Neural progenitor cell (in vitro differentiated cells): ENCODE results near the gene OTOGL. TPM values are rescaled to one million over a fixed set of nuclear protein-coding genes. Genes with fewer than 3 reads are reported as not detected.

Experiments
- DNase-seq: peaks from one replicate; pipeline ENCODE4 v3.0.0-alpha.2; 2016; ENCODE audit warnings: low spot score
- H2AFZ ChIP-seq: fragments of 200-600 bp; sonication (generic); replicated peaks from 2 replicates; pipeline ENCODE4 v1.6.1; 2016; ENCODE audit warnings: antibody characterized with exemption
- H3F3A ChIP-seq: fragments of 200-600 bp; sonication (generic); 2 replicates; pipeline ENCODE4 v1.6.1; 2016; ENCODE audit warnings: antibody characterized with exemption, low read depth
- H3K27ac ChIP-seq: fragments of 200-600 bp; sonication (generic); 2 replicates; pipeline ENCODE4 v1.5.1; 2016; ENCODE audit warnings: mild to moderate bottlenecking
- H3K27me3 ChIP-seq: fragments of 200-600 bp; sonication (generic); 2 replicates; pipeline ENCODE4 v1.6.1; 2016; ENCODE audit warnings: mild to moderate bottlenecking, moderate library complexity
- H3K36me3 ChIP-seq: fragments of 200-600 bp; sonication (generic); 2 replicates; pipeline ENCODE4 v1.5.1; 2016
- H3K4me1 ChIP-seq: fragments of 200-600 bp; sonication (generic); 2 replicates; pipeline ENCODE4 v1.6.1; 2016; ENCODE audit warnings: mixed run types
- H3K4me2 ChIP-seq: fragments of 200-600 bp; sonication (generic); 2 replicates; pipeline ENCODE4 v1.6.1; 2016
- H3K4me3 ChIP-seq: fragments of 200-600 bp; sonication (generic); 2 replicates; pipeline ENCODE4 v1.5.1; 2016
- H3K79me2 ChIP-seq: fragments of 200-600 bp; sonication (generic); 2 replicates; pipeline ENCODE4 v1.6.1; 2016; ENCODE audit warnings: low read depth
- H3K9ac ChIP-seq: fragments of 200-600 bp; sonication (generic); 2 replicates; pipeline ENCODE4 v1.6.1; 2016
- H3K9me3 ChIP-seq: fragments of 200-600 bp; sonication (generic); 2 replicates; pipeline ENCODE4 v1.5.1; 2016; ENCODE audit warnings: low read depth
- H4K20me1 ChIP-seq: fragments of 200-600 bp; sonication (generic); 2 replicates; pipeline ENCODE4 v1.6.1; 2016; ENCODE audit warnings: low read depth
- H3K27ac Mint-ChIP-seq: 3 replicates; pipeline ENCODE4 v1.8.0; 2021; ENCODE audit warnings: mixed read lengths
- H3K27me3 Mint-ChIP-seq: 2 replicates; pipeline ENCODE4 v1.8.0; 2022; ENCODE audit warnings: low read depth, mild to moderate bottlenecking, inconsistent platforms, moderate library complexity, mixed read lengths; ENCODE audit not compliant: insufficient read depth
- H3K36me3 Mint-ChIP-seq: 3 replicates; pipeline ENCODE4 v1.8.0; 2021; ENCODE audit warnings: mixed read lengths
- H3K4me1 Mint-ChIP-seq: 3 replicates; pipeline ENCODE4 v1.8.0; 2021; ENCODE audit warnings: mixed read lengths
- H3K4me3 Mint-ChIP-seq: 3 replicates; pipeline ENCODE4 v1.8.0; 2021; ENCODE audit warnings: mild to moderate bottlenecking, moderate library complexity, mixed read lengths
- H3K9me3 Mint-ChIP-seq: 3 replicates; pipeline ENCODE4 v1.8.0; 2020; ENCODE audit warnings: mixed read lengths
- EZH2 ChIP-seq: fragments of 200-600 bp; sonication (generic); IDR thresholded peaks from 2 replicates; pipeline ENCODE4 v1.6.1; 2017; ENCODE audit warnings: antibody characterized with exemption, mild to moderate bottlenecking, moderate library complexity
- EZH2phosphoT487 ChIP-seq: fragments of 200-600 bp; sonication (generic); IDR thresholded peaks from 2 replicates; pipeline ENCODE4 v1.6.1; 2017; ENCODE audit warnings: antibody characterized with exemption
- total RNA-seq: library from RNA; depleted of rRNA; stranded (reverse); fragments of >200 nt; gene quantifications from 2 replicates; pipeline ENCODE4 v1.2.3, GENCODE V29; 2015; ENCODE audit warnings: low replicate concordance
- TF ChIP-seq, protein P1 (sequence below): fragments of 200-600 bp; sonication (generic); IDR thresholded peaks from 2 replicates; pipeline ENCODE4 v1.5.1; 2017; ENCODE audit warnings: antibody characterized with exemption, mild to moderate bottlenecking

The OTOGL gene
- total RNA-seq, 1 donor from 2014 or later, result 0.13 TPM

DNA sequence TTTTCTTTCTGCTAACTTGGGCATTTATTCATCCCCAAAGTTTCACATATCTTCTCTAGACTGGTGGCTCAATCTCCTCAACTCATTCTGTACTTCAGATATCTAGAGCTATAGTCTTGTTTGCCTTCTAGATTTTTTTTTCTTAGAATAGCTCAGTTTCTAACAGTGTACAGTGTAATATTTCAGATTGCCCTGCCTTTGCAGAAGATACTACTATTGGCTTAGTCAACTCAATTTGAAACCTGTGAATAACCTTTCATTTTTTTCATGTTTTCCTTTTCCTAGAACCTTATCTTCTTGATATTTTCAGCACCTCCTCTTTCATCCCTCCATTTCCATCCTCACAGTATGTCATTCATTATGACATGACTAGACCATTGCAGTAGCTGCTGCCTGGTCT is 69.6 kb downstream of the OTOGL start:
- TF ChIP-seq EZH2 (no peak), EZH2phosphoT487 (no peak)
- TF ChIP-seq, protein P1, sequence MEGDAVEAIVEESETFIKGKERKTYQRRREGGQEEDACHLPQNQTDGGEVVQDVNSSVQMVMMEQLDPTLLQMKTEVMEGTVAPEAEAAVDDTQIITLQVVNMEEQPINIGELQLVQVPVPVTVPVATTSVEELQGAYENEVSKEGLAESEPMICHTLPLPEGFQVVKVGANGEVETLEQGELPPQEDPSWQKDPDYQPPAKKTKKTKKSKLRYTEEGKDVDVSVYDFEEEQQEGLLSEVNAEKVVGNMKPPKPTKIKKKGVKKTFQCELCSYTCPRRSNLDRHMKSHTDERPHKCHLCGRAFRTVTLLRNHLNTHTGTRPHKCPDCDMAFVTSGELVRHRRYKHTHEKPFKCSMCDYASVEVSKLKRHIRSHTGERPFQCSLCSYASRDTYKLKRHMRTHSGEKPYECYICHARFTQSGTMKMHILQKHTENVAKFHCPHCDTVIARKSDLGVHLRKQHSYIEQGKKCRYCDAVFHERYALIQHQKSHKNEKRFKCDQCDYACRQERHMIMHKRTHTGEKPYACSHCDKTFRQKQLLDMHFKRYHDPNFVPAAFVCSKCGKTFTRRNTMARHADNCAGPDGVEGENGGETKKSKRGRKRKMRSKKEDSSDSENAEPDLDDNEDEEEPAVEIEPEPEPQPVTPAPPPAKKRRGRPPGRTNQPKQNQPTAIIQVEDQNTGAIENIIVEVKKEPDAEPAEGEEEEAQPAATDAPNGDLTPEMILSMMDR, result no peak

DNA sequence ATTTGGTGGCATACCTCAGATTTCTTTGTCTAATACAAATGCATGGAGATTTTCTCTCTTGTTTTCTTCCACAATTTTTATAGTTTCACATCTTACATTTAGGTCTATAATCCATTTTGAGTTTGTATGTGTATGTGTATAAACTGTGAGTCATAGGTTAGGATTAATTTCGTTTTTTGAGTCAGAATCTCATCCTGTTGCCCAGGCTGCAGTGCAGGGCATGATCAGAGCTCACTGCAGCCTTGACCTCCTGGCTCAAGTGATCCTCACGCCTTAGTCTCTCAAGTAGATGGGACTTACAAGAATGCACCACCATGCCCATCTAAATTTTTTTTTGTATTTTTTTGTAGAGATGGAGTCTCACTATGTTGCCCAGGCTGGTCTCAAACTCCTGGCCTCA is 71.6 kb downstream of the OTOGL start:
- no peaks in the 10 kb centered on the region for H4K20me1 ChIP-seq
- H3K9ac ChIP-seq, result no peak overlapping the region
- no peaks in the 10 kb centered on the region for H3F3A ChIP-seq
- Mint-ChIP-seq H3K4me1 (no peaks in the 10 kb centered on the region), H3K27me3 (no peaks in the 10 kb centered on the region), H3K4me3 (no peak overlapping the region), H3K27ac (no peak overlapping the region), H3K9me3 (no peaks in the 10 kb centered on the region), H3K36me3 (no peaks in the 10 kb centered on the region)
- H2AFZ ChIP-seq, result no peak overlapping the region
- H3K27ac ChIP-seq, result no peak overlapping the region
- peaks cover 3% of the 10 kb centered on the region for H3K4me1 ChIP-seq
- no peak overlapping the region for H3K4me2 ChIP-seq
- no peak overlapping the region for H3K4me3 ChIP-seq
- H3K79me2 ChIP-seq, result no peaks in the 10 kb centered on the region
- no peaks in the 10 kb centered on the region for H3K9me3 ChIP-seq
- H3K36me3 ChIP-seq, result no peaks in the 10 kb centered on the region
- DNase-seq, result no peak
- no peaks in the 10 kb centered on the region for H3K27me3 ChIP-seq
- TF ChIP-seq, protein P1, result no peak
- TF ChIP-seq EZH2 (no peak), EZH2phosphoT487 (no peak)

More for the DNA sequence above, 69.6 kb downstream of the OTOGL start:
- Histone ChIP-seq H3K36me3 (no peaks in the 10 kb centered on the region), H3K27me3 (no peaks in the 10 kb centered on the region), H4K20me1 (no peaks in the 10 kb centered on the region), H3K79me2 (no peaks in the 10 kb centered on the region), H3K4me1 (peaks cover 9% of the 10 kb centered on the region), H3K9me3 (no peaks in the 10 kb centered on the region), H3K27ac (no peak overlapping the region), H3K4me2 (no peak overlapping the region), H2AFZ (no peak overlapping the region), H3F3A (no peaks in the 10 kb centered on the region), H3K4me3 (no peak overlapping the region), H3K9ac (no peak overlapping the region)
- DNase-seq, result no peak
- Mint-ChIP-seq H3K36me3 (no peaks in the 10 kb centered on the region), H3K9me3 (no peaks in the 10 kb centered on the region), H3K27me3 (no peaks in the 10 kb centered on the region), H3K4me1 (no peaks in the 10 kb centered on the region), H3K4me3 (no peak overlapping the region), H3K27ac (no peak overlapping the region)

DNA sequence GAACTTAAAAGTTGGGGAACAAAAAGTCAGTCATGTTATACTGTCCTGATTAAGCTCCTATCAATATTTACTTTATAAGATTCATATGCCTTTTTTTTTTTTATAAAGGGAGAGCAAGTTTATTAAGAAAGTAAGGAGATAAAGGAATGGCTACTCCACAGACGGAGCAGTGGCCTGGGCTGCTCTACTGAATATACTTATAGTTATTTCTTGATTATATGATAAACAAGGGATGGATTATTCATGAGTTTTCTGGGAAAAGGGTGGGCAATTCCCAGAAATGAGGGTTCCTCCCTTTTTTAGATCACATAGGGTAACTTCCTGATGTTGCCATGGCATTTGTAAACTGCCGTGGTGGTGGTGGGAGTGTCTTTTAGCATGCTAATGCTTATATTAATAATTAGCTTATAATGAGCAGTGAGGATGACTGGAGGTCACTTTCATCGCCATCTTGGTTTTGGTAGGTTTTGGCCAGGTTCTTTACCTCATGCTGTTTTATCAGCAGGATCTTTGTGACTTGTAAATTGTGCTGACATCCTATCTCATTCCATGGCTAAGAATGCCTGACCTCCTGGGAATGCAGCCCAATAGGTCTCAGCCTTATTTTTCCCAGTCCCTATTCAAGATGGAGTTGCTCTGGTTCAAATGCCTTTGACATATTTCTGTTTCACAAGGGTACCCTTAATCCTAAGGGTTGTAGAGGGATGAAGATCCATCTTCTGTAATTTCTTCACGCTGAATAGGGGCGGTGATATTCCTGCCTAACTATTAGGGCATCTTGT is 73.9 kb downstream of the OTOGL start:
- Histone ChIP-seq H3F3A (no peaks in the 10 kb centered on the region), H3K36me3 (no peaks in the 10 kb centered on the region), H3K4me1 (peaks cover 3% of the 10 kb centered on the region), H3K79me2 (no peaks in the 10 kb centered on the region), H3K27ac (no peak overlapping the region), H3K9me3 (no peaks in the 10 kb centered on the region), H3K27me3 (no peaks in the 10 kb centered on the region), H3K4me3 (no peak overlapping the region), H3K4me2 (no peak overlapping the region), H4K20me1 (no peaks in the 10 kb centered on the region), H2AFZ (no peak overlapping the region), H3K9ac (no peak overlapping the region)
- Mint-ChIP-seq H3K36me3 (no peaks in the 10 kb centered on the region), H3K4me3 (no peak overlapping the region), H3K4me1 (no peaks in the 10 kb centered on the region), H3K27ac (no peak overlapping the region), H3K9me3 (no peaks in the 10 kb centered on the region), H3K27me3 (no peaks in the 10 kb centered on the region)
- no peak for TF ChIP-seq EZH2
- TF ChIP-seq, protein P1, result no peak
- TF ChIP-seq EZH2phosphoT487, result no peak
- no peak for DNase-seq
